Panc1 (cell line): ENCODE results near the gene FGGY.

Experiments used
- CTCF ChIP-seq: fragments of 450-650 bp; IDR thresholded peaks from 2 replicates; pipeline ENCODE4 v1.5.1; 2017; ENCODE audit warnings: mild to moderate bottlenecking
- REST ChIP-seq, 2 experiments: IDR thresholded peaks; 2 replicates each; pipeline ENCODE4 v1.6.1; 2011 to 2012; ENCODE audit warnings: low read depth in 2 of 2, control low read depth in 1 of 2, low read length in 1 of 2, mild to moderate bottlenecking in 1 of 2, moderate library complexity in 1 of 2; ENCODE audit not compliant: insufficient read depth in 1 of 2
- SIN3A ChIP-seq: IDR thresholded peaks from 2 replicates; pipeline ENCODE4 v1.6.1; 2012; ENCODE audit warnings: low read depth, mild to moderate bottlenecking, low read length, moderate library complexity, borderline replicate concordance; ENCODE audit not compliant: insufficient read depth

- TF ChIP-seq CTCF = peak; percentile 33
- TF ChIP-seq REST (IDR thresholded peaks at IDR 0.05; ENCODE audit: insufficient read depth in 1 of 2, low read depth in 2 of 2, low read length in 1 of 2) = no peak
- TF ChIP-seq SIN3A = no peak
These were observed 483.1 kb downstream of the FGGY start for GRCh38 chr1:59779949-59780348.
